BJ (cell line): ENCODE measurements around the gene ROM1. TPM values are rescaled to one million over a fixed set of nuclear protein-coding genes. Genes with fewer than 3 reads are reported as not detected.

Source experiments
- CTCF ChIA-PET: fragments of 350-600 bp; formaldehyde crosslinking; extraction: SDS; loops from one replicate; lab custom pipeline; 2021; ENCODE audit warnings: antibody characterized with exemption, inconsistent platforms; lab: Yijun Ruan, JAX
- POLR2A ChIA-PET: fragments of 300-600 bp; sonication (Branson Sonifier 250); formaldehyde crosslinking; extraction: SDS; loops from one replicate; lab custom pipeline; 2021; ENCODE audit warnings: antibody characterized with exemption; lab: Charles Lee
- DNase-seq: peaks from one replicate; pipeline ENCODE4 v3.0.0-alpha.2; 2011; ENCODE audit warnings: low read depth
- H3K27me3 ChIP-seq: 2 replicates; pipeline ENCODE4 v1.6.0; 2011; ENCODE audit warnings: low read length; ENCODE audit not compliant: control insufficient read depth, insufficient read depth
- H3K36me3 ChIP-seq: 2 replicates; pipeline ENCODE4 v1.5.1; 2011; ENCODE audit warnings: low read length; ENCODE audit not compliant: control insufficient read depth, insufficient read depth
- H3K4me3 ChIP-seq: 2 replicates; pipeline ENCODE4 v1.5.1; 2011; ENCODE audit warnings: low read depth, mild to moderate bottlenecking, control low read depth, low read length
- CTCF ChIP-seq: IDR thresholded peaks from 2 replicates; pipeline ENCODE4 v1.5.1; 2011; ENCODE audit warnings: low read depth, mild to moderate bottlenecking, control low read depth, inconsistent platforms, low read length, moderate library complexity; ENCODE audit not compliant: insufficient read depth
- polyA plus RNA-seq: library from polyadenylated mRNA; depleted of rRNA; stranded (reverse); fragments of >200 nt; gene quantifications from 2 replicates; pipeline ENCODE4 v1.2.3, GENCODE V29; 2011

Gene ROM1
- polyA plus RNA-seq, 1 experiment, result 2.2 TPM

GRCh38 chr11:62601372-62602140, 11.5 kb upstream of the ROM1 start, which contains the start of gene MTA2:
TSS of gene MTA2 (minus strand) at chr11:62601865. CDS start at chr11:62601450, 415 bp downstream.
- no peaks in the 10 kb centered on the region for H3K27me3 ChIP-seq
- ChIA-PET POLR2A (interaction anchor here (0.6 to 1.5 kb wide), 5 partner anchors 10 to 126 kb away, joined by 3 to 16 read pairs (median 5); partner anchors contain the start of genes C11orf98, CSKMT, HNRNPUL2 and TTC9C), CTCF (interaction anchor here (0.6 to 1.7 kb wide), 6 partner anchors 10 to 206 kb away, joined by 3 to 12 read pairs (median 6); partner anchors contain the start of gene TUT1)
- peak; percentile 85 for DNase-seq
- H3K36me3 ChIP-seq, result peaks cover 18% of the 10 kb centered on the region
- TF ChIP-seq CTCF, result no peak
- peak within 1 kb of the TSS; percentile 96 for H3K4me3 ChIP-seq

GRCh38 chr11:62602141-62603071, 10.7 kb upstream of the ROM1 start:
- POLR2A ChIA-PET, result interaction anchor here (0.6 to 1.5 kb wide), 4 partner anchors 9 to 63 kb away, joined by 3 to 16 read pairs (median 5); partner anchors contain the start of genes C11orf98, CSKMT and TUT1
- no peak for DNase-seq
- CTCF ChIA-PET, result interaction anchor here (0.8 to 1.7 kb wide), 7 partner anchors 9 to 207 kb away, joined by 3 to 12 read pairs (median 5); partner anchors contain the start of gene TUT1
- Histone ChIP-seq H3K36me3 (peaks cover 15% of the 10 kb centered on the region), H3K4me3 (peak overlapping the region; percentile 96), H3K27me3 (no peaks in the 10 kb centered on the region)
- no peak for TF ChIP-seq CTCF

GRCh38 chr11:62603072-62603408, 10.0 kb upstream of the ROM1 start:
- H3K36me3 ChIP-seq, result peaks cover 9% of the 10 kb centered on the region
- POLR2A ChIA-PET, result no interaction called here
- no peak for DNase-seq
- CTCF ChIA-PET, result interaction anchor here (0.8 to 1.4 kb wide), 3 partner anchors 9 to 208 kb away, joined by 3 to 4 read pairs (median 3); no protein-coding TSS in a partner anchor
- no peak for TF ChIP-seq CTCF
- H3K27me3 ChIP-seq, result no peaks in the 10 kb centered on the region
- no peak overlapping the region for H3K4me3 ChIP-seq

- TF ChIP-seq CTCF, result no peak
- Histone ChIP-seq H3K36me3 (peaks cover 12% of the 10 kb centered on the region), H3K27me3 (no peaks in the 10 kb centered on the region), H3K4me3 (no peak overlapping the region)
- ChIA-PET CTCF (interaction anchor here (0.8 to 1.4 kb wide), 3 partner anchors 12 to 209 kb away, joined by 3 to 4 read pairs (median 3); partner anchors contain the start of gene TUT1), POLR2A (no interaction called here)
- no peak for DNase-seq
These were observed 9.2 kb upstream of the ROM1 start for GRCh38 chr11:62603776-62604299.
